ENCODE data around the gene TEAD1. TPM values are rescaled to one million over a fixed set of nuclear protein-coding genes. Genes with fewer than 3 reads are reported as not detected.

Gene TEAD1
- total and polyA plus RNA-seq, 2 experiments from 2014 or later: 45.9 to 105 TPM

- H3K4me1 ChIP-seq (ENCODE audit: low read depth): peaks cover 48% of the 10 kb centered on the region
- DNase-seq (ENCODE audit: low read depth in 1 of 2, low spot score in 1 of 2): no peak
- no peak for TF ChIP-seq CTCF (IDR thresholded peaks at IDR 0.05; ENCODE audit: low read depth, low read length)
- H3K36me3 ChIP-seq: no peaks in the 10 kb centered on the region
- H3K27ac ChIP-seq: peak overlapping the region; percentile 83
- H3K4me3 ChIP-seq: no peak overlapping the region
- no peaks in the 10 kb centered on the region for H3K9me3 ChIP-seq (ENCODE audit: low read depth)
- H3K27me3 ChIP-seq: no peaks in the 10 kb centered on the region
Observed at GRCh38 chr11:12681466-12681865, 7.2 kb downstream of the TEAD1 start.

- Histone ChIP-seq H3K4me3 (no peak overlapping the region), H3K27me3 (no peaks in the 10 kb centered on the region), H3K4me1 (ENCODE audit: low read depth) (peaks cover 41% of the 10 kb centered on the region), H3K27ac (peak overlapping the region; percentile 10), H3K9me3 (ENCODE audit: low read depth) (no peaks in the 10 kb centered on the region), H3K36me3 (no peaks in the 10 kb centered on the region)
- no peak for TF ChIP-seq CTCF (IDR thresholded peaks at IDR 0.05; ENCODE audit: low read depth, low read length)
- DNase-seq (ENCODE audit: low read depth in 1 of 2, low spot score in 1 of 2): no peak
Observed at GRCh38 chr11:12682288-12682687, 8.1 kb downstream of the TEAD1 start.

GRCh38 chr11:12682737-12683500, 8.7 kb downstream of the TEAD1 start:
- Histone ChIP-seq H3K27me3 (no peaks in the 10 kb centered on the region), H3K36me3 (no peaks in the 10 kb centered on the region), H3K9me3 (ENCODE audit: low read depth) (no peaks in the 10 kb centered on the region), H3K27ac (peak overlapping the region; percentile 10), H3K4me3 (no peak overlapping the region), H3K4me1 (ENCODE audit: low read depth) (peaks cover 41% of the 10 kb centered on the region)
- DNase-seq (ENCODE audit: low read depth in 1 of 2, low spot score in 1 of 2): no peak
- no peak for TF ChIP-seq CTCF (IDR thresholded peaks at IDR 0.05; ENCODE audit: low read depth, low read length)

GRCh38 chr11:12683874-12684273, 9.7 kb downstream of the TEAD1 start:
- no peak for TF ChIP-seq CTCF (IDR thresholded peaks at IDR 0.05; ENCODE audit: low read depth, low read length)
- Histone ChIP-seq H3K36me3 (no peaks in the 10 kb centered on the region), H3K9me3 (ENCODE audit: low read depth) (no peaks in the 10 kb centered on the region), H3K4me1 (ENCODE audit: low read depth) (peaks cover 41% of the 10 kb centered on the region), H3K27ac (no peak overlapping the region), H3K27me3 (no peaks in the 10 kb centered on the region), H3K4me3 (no peak overlapping the region)
- no peak for DNase-seq (ENCODE audit: low read depth in 1 of 2, low spot score in 1 of 2)

GRCh38 chr11:12684315-12684714, 10.1 kb downstream of the TEAD1 start:
- peaks cover 43% of the 10 kb centered on the region for H3K4me1 ChIP-seq (ENCODE audit: low read depth)
- H3K27me3 ChIP-seq: no peaks in the 10 kb centered on the region
- H3K36me3 ChIP-seq: no peaks in the 10 kb centered on the region
- no peak for DNase-seq (ENCODE audit: low read depth in 1 of 2, low spot score in 1 of 2)
- no peak for TF ChIP-seq CTCF (IDR thresholded peaks at IDR 0.05; ENCODE audit: low read depth, low read length)
- H3K27ac ChIP-seq: no peak overlapping the region
- no peak overlapping the region for H3K4me3 ChIP-seq
- no peaks in the 10 kb centered on the region for H3K9me3 ChIP-seq (ENCODE audit: low read depth)

All from cardiac muscle cell (in vitro differentiated cells and primary cell).